HL-60 (cell line): ENCODE results near the gene EBLN2.

Experiments
- CTCF ChIP-seq: IDR thresholded peaks from one replicate; pipeline ENCODE4 v1.5.1; 2011; ENCODE audit warnings: low read length, control low read depth, inconsistent platforms; ENCODE audit not compliant: insufficient read depth
- GABPA ChIP-seq: IDR thresholded peaks from 2 replicates; pipeline ENCODE4 v1.6.1; 2012; ENCODE audit warnings: low read depth
- POLR2AphosphoS5 ChIP-seq: IDR thresholded peaks from 2 replicates; pipeline ENCODE4 v1.6.1; 2012; ENCODE audit warnings: low read depth
- SPI1 ChIP-seq: IDR thresholded peaks from 2 replicates; pipeline ENCODE4 v1.6.1; 2012; ENCODE audit warnings: low read depth, mild to moderate bottlenecking, borderline replicate concordance
- TF ChIP-seq, protein P1 (sequence below): IDR thresholded peaks from 2 replicates; pipeline ENCODE4 v1.6.1; 2012; ENCODE audit warnings: low read depth; ENCODE audit not compliant: insufficient replicate concordance

GRCh38 chr3:73030073-73030597 lies 31.3 kb upstream of the EBLN2 start:
- TF ChIP-seq CTCF = no peak
- TF ChIP-seq, protein P1, sequence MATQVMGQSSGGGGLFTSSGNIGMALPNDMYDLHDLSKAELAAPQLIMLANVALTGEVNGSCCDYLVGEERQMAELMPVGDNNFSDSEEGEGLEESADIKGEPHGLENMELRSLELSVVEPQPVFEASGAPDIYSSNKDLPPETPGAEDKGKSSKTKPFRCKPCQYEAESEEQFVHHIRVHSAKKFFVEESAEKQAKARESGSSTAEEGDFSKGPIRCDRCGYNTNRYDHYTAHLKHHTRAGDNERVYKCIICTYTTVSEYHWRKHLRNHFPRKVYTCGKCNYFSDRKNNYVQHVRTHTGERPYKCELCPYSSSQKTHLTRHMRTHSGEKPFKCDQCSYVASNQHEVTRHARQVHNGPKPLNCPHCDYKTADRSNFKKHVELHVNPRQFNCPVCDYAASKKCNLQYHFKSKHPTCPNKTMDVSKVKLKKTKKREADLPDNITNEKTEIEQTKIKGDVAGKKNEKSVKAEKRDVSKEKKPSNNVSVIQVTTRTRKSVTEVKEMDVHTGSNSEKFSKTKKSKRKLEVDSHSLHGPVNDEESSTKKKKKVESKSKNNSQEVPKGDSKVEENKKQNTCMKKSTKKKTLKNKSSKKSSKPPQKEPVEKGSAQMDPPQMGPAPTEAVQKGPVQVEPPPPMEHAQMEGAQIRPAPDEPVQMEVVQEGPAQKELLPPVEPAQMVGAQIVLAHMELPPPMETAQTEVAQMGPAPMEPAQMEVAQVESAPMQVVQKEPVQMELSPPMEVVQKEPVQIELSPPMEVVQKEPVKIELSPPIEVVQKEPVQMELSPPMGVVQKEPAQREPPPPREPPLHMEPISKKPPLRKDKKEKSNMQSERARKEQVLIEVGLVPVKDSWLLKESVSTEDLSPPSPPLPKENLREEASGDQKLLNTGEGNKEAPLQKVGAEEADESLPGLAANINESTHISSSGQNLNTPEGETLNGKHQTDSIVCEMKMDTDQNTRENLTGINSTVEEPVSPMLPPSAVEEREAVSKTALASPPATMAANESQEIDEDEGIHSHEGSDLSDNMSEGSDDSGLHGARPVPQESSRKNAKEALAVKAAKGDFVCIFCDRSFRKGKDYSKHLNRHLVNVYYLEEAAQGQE = no peak
- no peak for TF ChIP-seq POLR2AphosphoS5
- no peak for TF ChIP-seq SPI1
- no peak for TF ChIP-seq GABPA
